HG03565 (cell line): ENCODE measurements around the gene MTMR2.

Source experiments
- ATAC-seq: cut with Tn5 transposase; IDR thresholded peaks from one replicate; pipeline ENCODE4 v1.9.1; 2021; ENCODE audit warnings: mild to moderate bottlenecking, moderate library complexity; ENCODE audit not compliant: unreplicated experiment

Gene MTMR2

GRCh38 chr11:95918720-95919119 is 5.2 kb downstream of the MTMR2 start:
- no peak for ATAC-seq

GRCh38 chr11:95918056-95918455 is 5.9 kb downstream of the MTMR2 start:
- no peak for ATAC-seq

- no peak for ATAC-seq
Measured at GRCh38 chr11:95917193-95918036, 6.5 kb downstream of the MTMR2 start.

- ATAC-seq: no peak
Measured at GRCh38 chr11:95916049-95916448, 7.9 kb downstream of the MTMR2 start.

DNA sequence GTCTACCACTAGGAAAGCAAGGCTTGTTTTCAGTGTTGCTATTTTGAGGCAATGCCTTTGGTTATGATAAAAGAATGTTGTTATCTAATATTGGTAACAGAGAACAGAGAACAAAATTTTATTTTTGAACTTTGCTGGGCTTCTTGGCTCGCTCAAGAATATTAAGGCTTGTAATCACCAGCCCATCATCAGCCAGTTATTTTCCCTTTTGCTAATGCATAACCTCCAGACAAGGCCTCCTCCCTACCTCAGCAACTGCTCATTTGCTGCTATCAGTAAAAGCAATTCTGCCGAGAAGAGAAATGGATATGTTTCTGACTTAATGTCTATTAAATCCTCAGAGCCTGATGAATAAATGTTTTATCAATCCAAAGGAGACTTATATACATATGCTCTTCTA is 8.9 kb downstream of the MTMR2 start:
- ATAC-seq: no peak

- no peak for ATAC-seq
Measured at GRCh38 chr11:95913830-95914615, 9.9 kb downstream of the MTMR2 start.

- no peak for ATAC-seq
Measured at GRCh38 chr11:95912902-95913560, 10.9 kb downstream of the MTMR2 start.

- ATAC-seq: no peak
Measured at GRCh38 chr11:95911369-95911759, 12.5 kb downstream of the MTMR2 start.

- ATAC-seq: no peak
Measured at GRCh38 chr11:95910638-95911368, 13.1 kb downstream of the MTMR2 start.

GRCh38 chr11:95908826-95909225 is 15.1 kb downstream of the MTMR2 start:
- no peak for ATAC-seq

DNA sequence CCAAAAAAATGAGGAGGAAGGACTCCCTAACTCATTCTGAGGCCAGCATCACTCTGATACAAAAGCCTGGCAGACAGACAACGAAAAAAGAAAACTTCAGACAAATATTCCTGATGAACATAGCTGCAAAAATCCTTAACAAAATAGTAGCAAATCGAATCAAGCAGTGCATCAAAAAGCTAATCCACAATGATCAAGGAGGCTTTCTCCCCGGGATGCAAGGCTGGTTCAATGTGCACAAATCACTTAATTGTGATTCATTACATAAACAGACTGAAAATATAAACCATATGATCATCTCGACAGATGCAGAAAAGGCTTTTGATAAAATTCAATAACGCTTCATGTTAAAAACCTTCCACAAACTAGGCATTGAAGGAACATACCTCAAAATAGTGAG is 16.4 kb downstream of the MTMR2 start:
- no peak for ATAC-seq

DNA sequence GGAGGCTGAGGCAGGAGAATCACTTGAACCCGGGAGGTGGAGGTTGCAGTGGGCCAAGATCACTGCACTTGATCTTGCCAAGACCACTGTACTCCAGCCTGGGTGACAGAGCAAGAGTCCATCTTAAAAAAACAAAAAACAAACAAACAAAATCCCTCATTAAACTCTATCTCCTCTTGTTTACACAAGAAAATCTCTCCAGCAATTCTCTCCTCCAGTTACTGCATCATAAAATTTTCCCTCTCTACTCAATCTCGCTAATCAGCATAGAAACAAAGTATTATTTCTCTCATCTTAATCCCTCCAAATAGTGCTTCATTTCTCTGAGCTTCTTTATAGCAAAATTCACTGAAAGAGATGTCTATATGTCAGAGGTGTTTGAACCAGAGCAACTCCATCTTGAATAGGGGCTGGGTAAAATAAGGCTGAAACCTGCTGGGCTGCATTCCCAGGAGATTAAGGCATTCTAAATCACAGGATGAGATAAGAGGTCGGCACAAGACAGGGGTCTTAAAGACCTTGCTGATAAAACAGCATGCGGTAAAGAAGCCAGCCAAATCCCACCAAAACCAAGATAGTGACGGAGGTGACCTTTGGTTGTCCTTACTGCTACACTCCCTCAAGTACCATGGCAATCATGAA is 19.8 kb downstream of the MTMR2 start:
- no peak for ATAC-seq

DNA sequence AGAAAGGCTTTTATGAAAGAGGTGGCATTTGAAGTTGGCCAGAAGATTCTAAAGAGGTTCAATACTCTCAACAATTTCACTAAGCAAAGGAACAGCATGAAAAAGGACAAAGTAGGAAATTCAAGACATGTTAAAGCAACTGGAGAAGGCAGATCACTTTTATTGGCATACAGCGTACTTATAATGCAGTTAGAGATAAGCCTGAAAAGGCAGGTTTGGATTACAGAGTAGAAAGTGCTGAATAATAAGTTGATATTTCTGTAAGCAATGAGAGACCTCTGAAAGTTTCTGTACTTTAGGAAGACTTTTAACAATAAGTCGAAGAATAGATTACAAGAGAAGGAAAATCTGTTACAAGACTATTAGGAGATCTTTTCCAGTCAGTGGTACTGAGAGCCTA is 25.1 kb downstream of the MTMR2 start:
- ATAC-seq: no peak

DNA sequence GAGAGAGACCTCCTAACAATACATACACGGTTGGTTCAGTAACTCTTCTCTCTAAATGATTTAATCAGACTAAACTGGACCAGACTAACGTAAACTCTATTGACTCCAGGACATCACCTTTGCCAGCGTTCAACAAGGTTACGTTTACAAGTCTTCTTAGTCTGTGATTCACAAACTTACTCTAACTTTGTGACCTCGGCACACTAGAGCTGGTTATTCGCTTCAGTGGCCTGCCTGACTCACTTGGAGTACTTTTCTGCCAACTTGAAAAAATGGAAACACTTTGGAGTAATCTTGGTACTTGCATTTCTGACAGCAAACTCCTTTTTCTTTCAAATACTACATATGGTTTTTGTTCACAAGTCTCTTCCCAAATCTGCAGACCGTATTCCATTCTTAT is 26.2 kb downstream of the MTMR2 start:
- no peak for ATAC-seq

DNA sequence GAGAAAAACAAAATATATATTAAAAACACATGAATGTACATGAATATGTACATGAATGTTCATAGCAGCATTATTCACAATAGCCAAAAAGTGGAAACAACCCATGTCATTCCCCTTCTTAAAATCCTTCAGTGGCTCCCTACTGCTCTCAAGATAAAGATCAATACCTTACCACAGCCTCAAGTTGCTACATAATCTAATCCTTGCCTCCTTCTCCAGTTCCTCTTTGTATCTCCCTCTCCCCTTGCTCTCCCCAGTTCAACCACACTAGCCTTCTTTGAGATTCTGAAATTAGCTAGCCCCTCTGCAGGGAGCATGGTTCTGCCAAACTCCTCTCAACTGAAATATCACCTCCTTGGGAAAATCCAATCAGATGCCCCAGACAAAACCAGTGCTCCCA is 28.1 kb downstream of the MTMR2 start:
- ATAC-seq: no peak

GRCh38 chr11:95892892-95893570 is 30.9 kb downstream of the MTMR2 start:
- no peak for ATAC-seq

DNA sequence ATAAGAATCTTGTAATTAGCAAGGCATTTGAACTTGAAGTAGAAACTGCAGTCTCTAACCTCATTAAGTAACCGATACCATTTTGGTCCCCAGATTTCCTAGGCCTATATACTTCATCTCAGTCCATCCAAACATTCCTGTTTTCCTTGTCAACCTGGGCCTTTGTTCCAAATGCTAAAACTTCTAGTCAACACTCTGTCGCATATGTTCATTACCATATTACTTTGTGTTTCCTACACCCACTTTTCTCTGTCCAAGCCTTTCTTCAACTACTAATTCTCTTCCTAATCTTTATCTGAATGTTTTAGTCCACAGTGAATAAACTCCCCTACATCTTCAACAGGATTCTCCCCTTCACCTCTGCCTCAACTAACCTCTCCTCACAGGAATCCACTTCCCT is 31.4 kb downstream of the MTMR2 start:
- no peak for ATAC-seq

DNA sequence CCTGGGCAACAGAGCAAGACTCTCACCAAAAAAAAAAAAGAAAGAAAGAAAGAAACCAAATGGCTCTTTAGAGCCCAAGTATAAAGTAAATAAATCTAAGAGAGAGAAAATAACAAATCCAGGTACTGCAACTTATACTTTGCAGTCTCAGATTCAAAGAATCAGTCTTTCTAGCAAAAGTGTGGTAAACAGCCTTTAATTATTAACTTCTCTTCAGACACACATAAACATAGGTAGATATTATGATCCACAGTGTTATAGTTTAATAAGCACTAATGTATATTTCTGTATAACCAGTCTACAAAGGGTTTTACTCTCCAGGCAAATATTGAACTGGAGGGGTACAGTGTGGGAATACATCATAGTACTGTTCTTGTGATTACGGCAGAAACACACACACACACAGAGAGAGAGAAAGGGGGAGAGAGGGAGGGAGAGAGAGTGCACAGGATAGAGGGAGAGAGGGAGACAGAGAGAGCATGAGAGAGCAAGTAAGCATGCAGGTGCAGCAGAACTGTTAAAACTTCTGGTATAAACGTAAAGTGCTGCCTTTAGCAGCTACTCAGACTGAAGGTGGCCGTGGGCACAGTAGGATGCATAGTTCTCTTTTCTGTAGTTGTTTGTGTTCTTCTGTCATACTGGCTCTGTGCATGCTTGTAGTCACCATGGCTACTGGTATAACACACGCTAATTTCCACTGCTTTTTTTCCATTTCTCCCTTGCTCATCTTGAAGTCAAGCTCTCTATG is 32.3 kb downstream of the MTMR2 start:
- ATAC-seq: peak; percentile 50

GRCh38 chr11:95888852-95889251 is 35.1 kb downstream of the MTMR2 start:
- no peak for ATAC-seq
